C4-2B (cell line): ENCODE results near the gene RGS16.

Experiments
- ZFX ChIP-seq: fragments of 450-650 bp; IDR thresholded peaks from 2 replicates; pipeline ENCODE4 v1.6.1; 2017
- TF ChIP-seq, protein P1 (sequence below): fragments of 450-650 bp; conservative IDR thresholded peaks from 2 replicates; pipeline ENCODE4 v1.5.1; 2017; ENCODE audit warnings: mild to moderate bottlenecking

- TF ChIP-seq, protein P1, sequence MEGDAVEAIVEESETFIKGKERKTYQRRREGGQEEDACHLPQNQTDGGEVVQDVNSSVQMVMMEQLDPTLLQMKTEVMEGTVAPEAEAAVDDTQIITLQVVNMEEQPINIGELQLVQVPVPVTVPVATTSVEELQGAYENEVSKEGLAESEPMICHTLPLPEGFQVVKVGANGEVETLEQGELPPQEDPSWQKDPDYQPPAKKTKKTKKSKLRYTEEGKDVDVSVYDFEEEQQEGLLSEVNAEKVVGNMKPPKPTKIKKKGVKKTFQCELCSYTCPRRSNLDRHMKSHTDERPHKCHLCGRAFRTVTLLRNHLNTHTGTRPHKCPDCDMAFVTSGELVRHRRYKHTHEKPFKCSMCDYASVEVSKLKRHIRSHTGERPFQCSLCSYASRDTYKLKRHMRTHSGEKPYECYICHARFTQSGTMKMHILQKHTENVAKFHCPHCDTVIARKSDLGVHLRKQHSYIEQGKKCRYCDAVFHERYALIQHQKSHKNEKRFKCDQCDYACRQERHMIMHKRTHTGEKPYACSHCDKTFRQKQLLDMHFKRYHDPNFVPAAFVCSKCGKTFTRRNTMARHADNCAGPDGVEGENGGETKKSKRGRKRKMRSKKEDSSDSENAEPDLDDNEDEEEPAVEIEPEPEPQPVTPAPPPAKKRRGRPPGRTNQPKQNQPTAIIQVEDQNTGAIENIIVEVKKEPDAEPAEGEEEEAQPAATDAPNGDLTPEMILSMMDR: no peak
- no peak for TF ChIP-seq ZFX
These were observed 4.0 kb downstream of the RGS16 start for GRCh38 chr1:182600036-182600713.
